DND-41 (cell line): ENCODE data around the gene KIF18A.

ENCODE experiments used
- EZH2 ChIP-seq: IDR thresholded peaks from 3 replicates; pipeline ENCODE4 v1.6.1; 2012; ENCODE audit warnings: borderline replicate concordance, low read depth, mild to moderate bottlenecking, moderate library complexity, low read length, inconsistent platforms; ENCODE audit not compliant: severe bottlenecking
- TF ChIP-seq, protein P1 (sequence below): IDR thresholded peaks from 2 replicates; pipeline ENCODE4 v1.5.1; 2012; ENCODE audit warnings: borderline replicate concordance, low read length, moderate library complexity, mild to moderate bottlenecking; ENCODE audit not compliant: poor library complexity, severe bottlenecking; ENCODE audit errors: extremely low read depth

DNA sequence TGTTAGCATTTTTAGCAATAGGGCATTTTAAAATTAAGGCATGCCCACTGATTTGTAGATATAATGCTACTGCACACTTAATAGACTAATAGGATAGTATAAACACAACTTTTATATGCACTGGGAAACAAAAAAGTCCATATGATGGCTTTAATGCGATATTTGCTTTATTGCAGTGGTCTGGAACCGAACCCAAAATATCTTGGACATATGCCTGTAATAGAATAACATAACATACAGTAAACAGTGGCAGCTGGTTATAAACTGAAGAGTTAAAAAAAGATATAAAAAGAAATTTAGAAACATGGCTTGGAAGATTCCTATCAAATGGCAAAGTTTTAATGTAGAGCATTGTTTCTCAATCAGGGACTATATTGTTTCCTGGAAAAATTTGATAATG is 111.9 kb downstream of the KIF18A start:
- TF ChIP-seq, protein P1, sequence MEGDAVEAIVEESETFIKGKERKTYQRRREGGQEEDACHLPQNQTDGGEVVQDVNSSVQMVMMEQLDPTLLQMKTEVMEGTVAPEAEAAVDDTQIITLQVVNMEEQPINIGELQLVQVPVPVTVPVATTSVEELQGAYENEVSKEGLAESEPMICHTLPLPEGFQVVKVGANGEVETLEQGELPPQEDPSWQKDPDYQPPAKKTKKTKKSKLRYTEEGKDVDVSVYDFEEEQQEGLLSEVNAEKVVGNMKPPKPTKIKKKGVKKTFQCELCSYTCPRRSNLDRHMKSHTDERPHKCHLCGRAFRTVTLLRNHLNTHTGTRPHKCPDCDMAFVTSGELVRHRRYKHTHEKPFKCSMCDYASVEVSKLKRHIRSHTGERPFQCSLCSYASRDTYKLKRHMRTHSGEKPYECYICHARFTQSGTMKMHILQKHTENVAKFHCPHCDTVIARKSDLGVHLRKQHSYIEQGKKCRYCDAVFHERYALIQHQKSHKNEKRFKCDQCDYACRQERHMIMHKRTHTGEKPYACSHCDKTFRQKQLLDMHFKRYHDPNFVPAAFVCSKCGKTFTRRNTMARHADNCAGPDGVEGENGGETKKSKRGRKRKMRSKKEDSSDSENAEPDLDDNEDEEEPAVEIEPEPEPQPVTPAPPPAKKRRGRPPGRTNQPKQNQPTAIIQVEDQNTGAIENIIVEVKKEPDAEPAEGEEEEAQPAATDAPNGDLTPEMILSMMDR: no peak
- no peak for TF ChIP-seq EZH2
